Astrocyte (in vitro differentiated cells and primary cell): ENCODE data around the gene BAZ1B. TPM values are rescaled to one million over a fixed set of nuclear protein-coding genes. Genes with fewer than 3 reads are reported as not detected.
"Not testable (repeated sequence)": the region's sequence is repeated elsewhere in the genome, so short reads cannot be mapped to it uniquely, and the experiment has no call there.

Experiments used
- DNase-seq: peaks from one replicate; pipeline ENCODE4 v3.0.0-alpha.2; 2010; ENCODE audit warnings: low read depth
- FAIRE-seq: peaks from 2 replicates; lab custom pipeline; 2011; peaks lifted over from hg19 to GRCh38; lab: Jason Lieb, UNC
- H2AFZ ChIP-seq: 2 replicates; pipeline ENCODE4 v1.6.0; 2012; ENCODE audit warnings: low read depth, low read length, inconsistent platforms
- H3K27ac ChIP-seq: 2 replicates; pipeline ENCODE4 v1.5.1; 2011; ENCODE audit warnings: low read depth, low read length, inconsistent platforms
- H3K27me3 ChIP-seq: 2 replicates; pipeline ENCODE4 v1.6.0; 2011; ENCODE audit warnings: low read length, inconsistent platforms; ENCODE audit not compliant: insufficient read depth
- H3K36me3 ChIP-seq: 2 replicates; pipeline ENCODE4 v1.5.1; 2011; ENCODE audit warnings: low read length, inconsistent platforms; ENCODE audit not compliant: insufficient read depth
- H3K4me1 ChIP-seq: 2 replicates; pipeline ENCODE4 v1.5.1; 2011; ENCODE audit warnings: low read length, inconsistent platforms; ENCODE audit not compliant: insufficient read depth
- H3K4me2 ChIP-seq: 2 replicates; pipeline ENCODE4 v1.6.0; 2012; ENCODE audit warnings: low read length, inconsistent platforms
- H3K4me3 ChIP-seq: 2 replicates; pipeline ENCODE4 v1.5.1; 2011; ENCODE audit warnings: low read depth, mild to moderate bottlenecking, low read length, inconsistent platforms; ENCODE audit not compliant: insufficient read depth
- H3K79me2 ChIP-seq: 2 replicates; pipeline ENCODE4 v1.6.0; 2012; ENCODE audit warnings: mild to moderate bottlenecking, low read length, inconsistent platforms; ENCODE audit not compliant: insufficient read depth
- H3K9ac ChIP-seq: 2 replicates; pipeline ENCODE4 v1.6.0; 2012; ENCODE audit warnings: mild to moderate bottlenecking, low read length, inconsistent platforms
- H3K9me3 ChIP-seq: 2 replicates; pipeline ENCODE4 v1.5.1; 2012; ENCODE audit warnings: low read depth, mild to moderate bottlenecking, low read length, inconsistent platforms; ENCODE audit not compliant: insufficient read depth
- H4K20me1 ChIP-seq: 2 replicates; pipeline ENCODE4 v1.6.0; 2012; ENCODE audit warnings: low read length, inconsistent platforms; ENCODE audit not compliant: insufficient read depth
- H3K27ac Mint-ChIP-seq: one replicate; pipeline ENCODE4 v1.8.0; 2021; ENCODE audit warnings: mild to moderate bottlenecking, mixed read lengths; ENCODE audit not compliant: unreplicated experiment
- H3K27me3 Mint-ChIP-seq: one replicate; pipeline ENCODE4 v1.8.0; 2021; ENCODE audit warnings: low read depth, mixed read lengths; ENCODE audit not compliant: unreplicated experiment
- H3K36me3 Mint-ChIP-seq: one replicate; pipeline ENCODE4 v1.8.0; 2021; ENCODE audit warnings: low read depth, mixed read lengths; ENCODE audit not compliant: unreplicated experiment
- H3K4me1 Mint-ChIP-seq: one replicate; pipeline ENCODE4 v1.8.0; 2021; ENCODE audit warnings: low read depth, mixed read lengths; ENCODE audit not compliant: unreplicated experiment
- H3K4me3 Mint-ChIP-seq: one replicate; pipeline ENCODE4 v1.8.0; 2021; ENCODE audit warnings: mild to moderate bottlenecking, moderate library complexity, mixed read lengths; ENCODE audit not compliant: unreplicated experiment
- H3K9me3 Mint-ChIP-seq: one replicate; pipeline ENCODE4 v1.8.0; 2021; ENCODE audit warnings: mild to moderate bottlenecking, mixed read lengths; ENCODE audit not compliant: unreplicated experiment
- CTCF ChIP-seq: IDR thresholded peaks from 2 replicates; pipeline ENCODE4 v1.5.1; 2011; ENCODE audit warnings: low read depth, mild to moderate bottlenecking, inconsistent platforms, low read length, moderate library complexity; ENCODE audit not compliant: insufficient read depth
- EZH2 ChIP-seq: IDR thresholded peaks from 2 replicates; pipeline ENCODE4 v1.6.1; 2012; ENCODE audit warnings: mild to moderate bottlenecking, low read length, inconsistent platforms; ENCODE audit not compliant: insufficient read depth
- total RNA-seq: library from RNA; stranded (reverse); gene quantifications from 2 replicates; pipeline ENCODE4 v1.2.1, GENCODE V29; 2021

The BAZ1B gene
- total RNA-seq, 1 donor from 2014 or later: 62.5 TPM

- H4K20me1 ChIP-seq: peaks cover 17% of the 10 kb centered on the region
Measured at GRCh38 chr7:73537051-73537450, 15.0 kb upstream of the BAZ1B start.

GRCh38 chr7:73536479-73536878 is 14.4 kb upstream of the BAZ1B start:
- Mint-ChIP-seq H3K36me3 (peaks cover 25% of the 10 kb centered on the region), H3K9me3 (no peaks in the 10 kb centered on the region), H3K27me3 (no peaks in the 10 kb centered on the region), H3K4me1 (peaks cover 9% of the 10 kb centered on the region), H3K27ac (no peak overlapping the region), H3K4me3 (no peak overlapping the region)
- DNase-seq (no peak), FAIRE-seq (no peak)
- Histone ChIP-seq H3K4me2 (no peak overlapping the region), H2AFZ (no peak overlapping the region), H3K36me3 (peaks cover 26% of the 10 kb centered on the region), H3K27me3 (no peaks in the 10 kb centered on the region), H3K4me3 (no peak overlapping the region), H4K20me1 (peaks cover 14% of the 10 kb centered on the region), H3K9ac (no peak overlapping the region), H3K27ac (no peak overlapping the region), H3K4me1 (no peaks in the 10 kb centered on the region), H3K9me3 (no peaks in the 10 kb centered on the region), H3K79me2 (peaks cover 2% of the 10 kb centered on the region)
- no peak for TF ChIP-seq CTCF
- TF ChIP-seq EZH2: no peak

More at GRCh38 chr7:73537051-73537450, 15.0 kb upstream of the BAZ1B start:
- no peaks in the 10 kb centered on the region for H3K27me3 Mint-ChIP-seq
- Histone ChIP-seq H3K27me3 (no peaks in the 10 kb centered on the region), H3K36me3 (peaks cover 31% of the 10 kb centered on the region), H3K4me2 (no peak overlapping the region), H3K4me3 (no peak overlapping the region), H3K9ac (no peak overlapping the region), H3K79me2 (peaks cover 7% of the 10 kb centered on the region), H2AFZ (no peak overlapping the region), H3K27ac (no peak overlapping the region), H3K4me1 (no peaks in the 10 kb centered on the region), H3K9me3 (no peaks in the 10 kb centered on the region)
- DNase-seq (no peak), FAIRE-seq (no peak)
- H3K4me1 Mint-ChIP-seq: peaks cover 9% of the 10 kb centered on the region
- no peak overlapping the region for H3K4me3 Mint-ChIP-seq
- H3K9me3 Mint-ChIP-seq: no peaks in the 10 kb centered on the region
- TF ChIP-seq EZH2 (no peak), CTCF (no peak)
- H3K27ac Mint-ChIP-seq: no peak overlapping the region
- H3K36me3 Mint-ChIP-seq: peaks cover 25% of the 10 kb centered on the region

DNA sequence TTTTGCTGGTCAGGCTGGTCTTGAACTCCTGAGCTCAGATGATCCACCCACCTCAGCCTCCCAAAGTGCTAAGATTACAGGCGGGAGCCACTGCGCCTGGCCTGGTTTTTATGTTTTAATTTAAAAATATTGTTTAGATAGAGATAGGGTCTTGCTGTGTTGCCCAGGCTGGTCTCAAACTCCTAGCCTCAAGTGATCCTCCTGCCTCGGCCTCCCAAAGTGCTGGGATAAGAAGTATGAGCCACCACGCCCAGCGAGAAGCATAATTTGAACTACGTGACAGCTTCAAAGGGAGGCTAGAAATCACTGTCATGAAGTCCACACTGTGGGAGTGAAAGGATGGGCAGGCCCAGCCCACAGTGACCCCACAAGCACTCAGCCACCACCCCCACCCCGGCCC is 13.8 kb upstream of the BAZ1B start:
- not testable (repeated sequence) for H3K27me3 Mint-ChIP-seq, H3K4me2 ChIP-seq
- peaks cover 23% of the 10 kb centered on the region for H3K36me3 Mint-ChIP-seq

More for the DNA sequence above, 13.8 kb upstream of the BAZ1B start:
- H3K79me2 ChIP-seq, H3K4me1 ChIP-seq, H3K4me1 Mint-ChIP-seq, H3K27me3 ChIP-seq, DNase-seq, H3K4me3 Mint-ChIP-seq, FAIRE-seq, H3K27ac ChIP-seq, H3K9ac ChIP-seq, H3K9me3 ChIP-seq, H3K9me3 Mint-ChIP-seq, H3K4me3 ChIP-seq, H2AFZ ChIP-seq, H3K27ac Mint-ChIP-seq: not testable (repeated sequence)
- H4K20me1 ChIP-seq: peaks cover 11% of the 10 kb centered on the region
- peaks cover 26% of the 10 kb centered on the region for H3K36me3 ChIP-seq
